ENCODE results near the gene ACAN.

The ACAN gene

GRCh38 chr15:88813960-88814359 lies 10.7 kb downstream of the ACAN start:
- no peaks in the 10 kb centered on the region for H3K9me3 Mint-ChIP-seq
- peaks cover 6% of the 10 kb centered on the region for H3K27me3 Mint-ChIP-seq (ENCODE audit: low read depth)
- H3K36me3 Mint-ChIP-seq (ENCODE audit: low read depth): no peaks in the 10 kb centered on the region
- H3K27ac Mint-ChIP-seq: no peak overlapping the region
- no peak overlapping the region for H3K4me3 Mint-ChIP-seq
- no peaks in the 10 kb centered on the region for H3K4me1 Mint-ChIP-seq (ENCODE audit: low read depth)

DNA sequence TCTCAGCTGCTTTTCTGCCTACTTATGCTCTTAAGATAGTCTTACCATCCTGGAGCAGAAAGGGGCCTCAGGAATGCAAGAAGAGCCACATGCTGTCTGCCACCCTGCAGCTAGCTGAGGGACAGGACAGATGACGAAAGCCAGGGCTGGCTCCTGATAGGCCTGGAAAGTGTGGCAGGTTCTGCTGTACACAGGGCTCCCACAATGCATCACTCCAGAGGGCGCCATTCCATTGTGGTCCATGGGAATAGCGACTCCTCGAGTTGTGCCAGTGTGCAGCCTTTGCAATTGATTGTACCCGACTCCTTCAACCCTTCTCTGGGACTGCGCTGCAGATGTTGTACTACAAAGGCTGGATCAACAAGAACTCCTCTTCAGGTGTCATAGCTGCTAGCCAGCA lies 11.2 kb downstream of the ACAN start:
- Mint-ChIP-seq H3K4me3 (no peak overlapping the region), H3K27ac (no peak overlapping the region), H3K27me3 (ENCODE audit: low read depth) (peaks cover 6% of the 10 kb centered on the region), H3K9me3 (no peaks in the 10 kb centered on the region), H3K4me1 (ENCODE audit: low read depth) (no peaks in the 10 kb centered on the region), H3K36me3 (ENCODE audit: low read depth) (no peaks in the 10 kb centered on the region)

DNA sequence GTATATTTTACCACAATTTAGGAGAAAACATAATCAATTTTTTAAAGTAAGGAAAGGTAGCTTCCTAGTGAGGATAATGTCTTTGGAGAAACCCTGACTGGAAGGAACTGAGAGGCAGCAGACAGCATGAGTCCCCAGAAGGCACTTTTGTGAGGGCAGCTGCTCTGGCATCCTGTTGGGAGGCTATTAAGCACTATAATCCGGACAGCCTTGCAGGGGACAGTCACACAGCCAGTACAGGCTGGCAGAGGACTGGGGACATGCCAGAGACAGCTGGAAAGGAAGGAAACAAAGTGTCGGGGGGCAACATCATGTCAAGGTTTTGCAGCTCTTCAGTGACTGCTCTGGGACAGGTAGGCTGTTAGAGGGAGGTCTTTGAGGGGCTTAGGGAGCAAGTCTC lies 15.7 kb downstream of the ACAN start:
- H3K4me3 Mint-ChIP-seq: no peak overlapping the region
- H3K27me3 Mint-ChIP-seq (ENCODE audit: low read depth): peaks cover 4% of the 10 kb centered on the region
- H3K27ac Mint-ChIP-seq: no peak overlapping the region
- no peaks in the 10 kb centered on the region for H3K9me3 Mint-ChIP-seq
- H3K36me3 Mint-ChIP-seq (ENCODE audit: low read depth): no peaks in the 10 kb centered on the region
- H3K4me1 Mint-ChIP-seq (ENCODE audit: low read depth): no peaks in the 10 kb centered on the region

- Mint-ChIP-seq H3K27ac (no peak overlapping the region), H3K27me3 (ENCODE audit: low read depth) (peaks cover 7% of the 10 kb centered on the region), H3K36me3 (ENCODE audit: low read depth) (no peaks in the 10 kb centered on the region), H3K4me3 (no peak overlapping the region), H3K9me3 (no peaks in the 10 kb centered on the region), H3K4me1 (ENCODE audit: low read depth) (no peaks in the 10 kb centered on the region)
These were observed 18.8 kb downstream of the ACAN start for GRCh38 chr15:88821993-88822392.

GRCh38 chr15:88828791-88829190 lies 25.6 kb downstream of the ACAN start:
- Mint-ChIP-seq H3K9me3 (no peaks in the 10 kb centered on the region), H3K4me3 (no peak overlapping the region), H3K27ac (no peak overlapping the region), H3K27me3 (ENCODE audit: low read depth) (peaks cover 3% of the 10 kb centered on the region), H3K4me1 (ENCODE audit: low read depth) (no peaks in the 10 kb centered on the region), H3K36me3 (ENCODE audit: low read depth) (no peaks in the 10 kb centered on the region)

DNA sequence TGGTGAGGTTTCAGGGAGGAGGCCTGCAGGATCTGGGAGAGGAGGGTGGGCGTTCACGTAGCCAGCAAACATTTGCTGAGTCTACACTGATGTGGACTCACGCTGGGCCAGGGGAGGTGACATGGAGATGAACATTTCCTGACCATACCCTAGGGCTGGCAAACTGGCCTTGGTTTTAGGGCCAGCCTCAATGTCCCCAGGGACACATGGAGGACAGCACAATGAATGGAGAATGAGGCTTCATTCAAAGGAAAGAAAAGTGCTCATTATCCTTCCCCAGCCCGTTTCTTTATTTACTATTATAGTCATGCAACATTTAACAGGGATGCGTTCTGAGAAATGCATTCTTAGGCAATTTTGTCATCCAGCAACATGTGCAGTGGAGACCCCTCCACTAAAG lies 26.8 kb downstream of the ACAN start:
- Mint-ChIP-seq H3K27ac (no peak overlapping the region), H3K27me3 (ENCODE audit: low read depth) (peaks cover 3% of the 10 kb centered on the region), H3K36me3 (ENCODE audit: low read depth) (no peaks in the 10 kb centered on the region), H3K4me1 (ENCODE audit: low read depth) (peaks cover 2% of the 10 kb centered on the region), H3K9me3 (no peaks in the 10 kb centered on the region), H3K4me3 (no peak overlapping the region)

- Mint-ChIP-seq H3K9me3 (no peaks in the 10 kb centered on the region), H3K36me3 (ENCODE audit: low read depth) (no peaks in the 10 kb centered on the region), H3K27ac (no peak overlapping the region), H3K27me3 (ENCODE audit: low read depth) (no peaks in the 10 kb centered on the region), H3K4me3 (no peak overlapping the region), H3K4me1 (ENCODE audit: low read depth) (peaks cover 2% of the 10 kb centered on the region)
These were observed 29.8 kb downstream of the ACAN start for GRCh38 chr15:88832820-88833730.

DNA sequence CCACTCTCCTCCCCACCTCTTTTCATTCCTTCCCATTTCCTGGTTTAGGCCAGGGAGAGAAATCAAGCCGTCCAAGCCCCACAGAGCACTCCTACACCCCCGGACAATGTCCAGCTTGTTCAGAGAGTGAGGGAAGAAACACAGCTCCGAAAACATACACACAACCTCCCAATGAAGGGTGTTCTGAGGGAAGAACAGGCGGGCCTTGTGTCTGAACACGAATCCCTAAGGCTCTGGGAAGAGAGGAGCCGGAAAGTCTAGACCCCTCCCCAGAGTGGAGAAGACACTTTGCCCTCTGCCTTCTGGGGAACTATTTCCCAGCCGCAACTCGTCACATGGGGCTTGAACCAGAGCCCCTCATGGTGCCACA lies 30.5 kb downstream of the ACAN start:
- H3K4me3 Mint-ChIP-seq: no peak overlapping the region
- no peak overlapping the region for H3K27ac Mint-ChIP-seq
- peaks cover 2% of the 10 kb centered on the region for H3K4me1 Mint-ChIP-seq (ENCODE audit: low read depth)
- H3K36me3 Mint-ChIP-seq (ENCODE audit: low read depth): no peaks in the 10 kb centered on the region
- no peaks in the 10 kb centered on the region for H3K9me3 Mint-ChIP-seq
- H3K27me3 Mint-ChIP-seq (ENCODE audit: low read depth): no peaks in the 10 kb centered on the region

GRCh38 chr15:88834211-88834812 lies 31.1 kb downstream of the ACAN start:
- Mint-ChIP-seq H3K9me3 (no peaks in the 10 kb centered on the region), H3K4me1 (ENCODE audit: low read depth) (peaks cover 2% of the 10 kb centered on the region), H3K4me3 (no peak overlapping the region), H3K27me3 (ENCODE audit: low read depth) (no peaks in the 10 kb centered on the region), H3K27ac (no peak overlapping the region), H3K36me3 (ENCODE audit: low read depth) (no peaks in the 10 kb centered on the region)

DNA sequence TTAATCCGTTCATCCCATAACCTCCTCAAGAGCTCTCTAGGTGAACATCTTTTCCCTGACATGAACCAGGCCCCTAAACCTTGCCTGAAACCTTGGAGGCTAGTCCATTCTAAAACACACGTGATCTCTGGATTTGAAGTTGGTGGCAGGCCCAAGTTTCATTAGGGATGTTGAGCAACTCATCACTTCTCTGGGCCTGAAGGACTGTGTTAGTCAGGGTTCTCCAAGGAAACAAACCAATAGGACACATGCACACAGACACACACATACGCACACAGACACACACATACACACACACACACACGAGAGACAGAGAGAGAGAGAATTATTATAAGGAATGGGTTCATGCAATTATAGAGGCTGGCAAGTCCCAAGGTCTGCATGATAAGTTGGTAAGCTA lies 31.9 kb downstream of the ACAN start:
- H3K4me1 Mint-ChIP-seq (ENCODE audit: low read depth): peaks cover 2% of the 10 kb centered on the region
- H3K36me3 Mint-ChIP-seq (ENCODE audit: low read depth): no peaks in the 10 kb centered on the region
- H3K27me3 Mint-ChIP-seq (ENCODE audit: low read depth): no peaks in the 10 kb centered on the region
- H3K9me3 Mint-ChIP-seq: no peaks in the 10 kb centered on the region
- H3K27ac Mint-ChIP-seq: no peak overlapping the region
- no peak overlapping the region for H3K4me3 Mint-ChIP-seq

GRCh38 chr15:88835646-88836045 lies 32.4 kb downstream of the ACAN start:
- Mint-ChIP-seq H3K36me3 (ENCODE audit: low read depth) (no peaks in the 10 kb centered on the region), H3K27me3 (ENCODE audit: low read depth) (no peaks in the 10 kb centered on the region), H3K4me1 (ENCODE audit: low read depth) (peaks cover 2% of the 10 kb centered on the region), H3K9me3 (no peaks in the 10 kb centered on the region), H3K27ac (no peak overlapping the region), H3K4me3 (no peak overlapping the region)

DNA sequence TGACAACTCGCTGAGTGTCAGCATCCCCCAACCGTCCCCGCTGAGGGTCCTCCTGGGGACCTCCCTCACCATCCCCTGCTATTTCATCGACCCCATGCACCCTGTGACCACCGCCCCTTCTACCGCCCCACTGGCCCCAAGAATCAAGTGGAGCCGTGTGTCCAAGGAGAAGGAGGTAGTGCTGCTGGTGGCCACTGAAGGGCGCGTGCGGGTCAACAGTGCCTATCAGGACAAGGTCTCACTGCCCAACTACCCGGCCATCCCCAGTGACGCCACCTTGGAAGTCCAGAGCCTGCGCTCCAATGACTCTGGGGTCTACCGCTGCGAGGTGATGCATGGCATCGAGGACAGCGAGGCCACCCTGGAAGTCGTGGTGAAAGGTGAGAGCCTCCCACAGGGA lies 35.4 kb downstream of the ACAN start:
- Mint-ChIP-seq H3K27ac (no peak overlapping the region), H3K36me3 (ENCODE audit: low read depth) (no peaks in the 10 kb centered on the region), H3K4me1 (ENCODE audit: low read depth) (peaks cover 2% of the 10 kb centered on the region), H3K9me3 (no peaks in the 10 kb centered on the region), H3K4me3 (no peak overlapping the region), H3K27me3 (ENCODE audit: low read depth) (no peaks in the 10 kb centered on the region)

DNA sequence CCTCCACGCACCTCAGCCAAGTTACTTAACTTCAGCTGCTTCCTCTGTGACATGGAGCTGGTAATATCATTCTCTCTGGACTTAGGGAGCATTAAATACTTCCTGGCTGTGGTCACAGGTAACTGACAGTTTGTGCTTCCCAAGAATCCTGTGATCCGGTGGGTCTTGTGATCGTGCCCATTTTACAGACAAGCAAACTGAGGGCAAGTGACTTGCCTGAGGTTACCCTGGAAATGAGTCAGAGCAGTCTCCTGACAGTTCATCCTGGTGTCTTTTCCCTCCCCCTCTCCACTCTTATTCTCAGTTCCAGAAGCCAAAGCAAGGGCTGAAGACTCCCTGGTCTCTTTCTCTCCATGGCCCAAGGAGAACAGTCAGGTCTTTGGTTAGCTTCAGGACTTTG lies 35.9 kb downstream of the ACAN start:
- H3K27ac Mint-ChIP-seq: no peak overlapping the region
- H3K9me3 Mint-ChIP-seq: no peaks in the 10 kb centered on the region
- no peak overlapping the region for H3K4me3 Mint-ChIP-seq
- H3K4me1 Mint-ChIP-seq (ENCODE audit: low read depth): peaks cover 2% of the 10 kb centered on the region
- no peaks in the 10 kb centered on the region for H3K36me3 Mint-ChIP-seq (ENCODE audit: low read depth)
- no peaks in the 10 kb centered on the region for H3K27me3 Mint-ChIP-seq (ENCODE audit: low read depth)

DNA sequence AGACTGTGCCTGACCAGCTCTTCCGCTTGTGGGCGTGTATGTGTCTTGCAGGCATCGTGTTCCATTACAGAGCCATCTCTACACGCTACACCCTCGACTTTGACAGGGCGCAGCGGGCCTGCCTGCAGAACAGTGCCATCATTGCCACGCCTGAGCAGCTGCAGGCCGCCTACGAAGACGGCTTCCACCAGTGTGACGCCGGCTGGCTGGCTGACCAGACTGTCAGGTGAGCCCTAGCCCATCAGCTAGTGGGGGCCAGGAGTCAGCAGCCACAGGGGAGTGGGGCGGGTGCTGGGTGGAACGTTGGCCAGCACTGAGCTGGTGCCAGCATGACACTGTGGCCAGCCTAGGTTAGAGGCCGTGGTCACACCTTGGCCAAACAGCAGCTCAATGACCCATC lies 36.7 kb downstream of the ACAN start:
- no peaks in the 10 kb centered on the region for H3K36me3 Mint-ChIP-seq (ENCODE audit: low read depth)
- H3K27ac Mint-ChIP-seq: no peak overlapping the region
- H3K27me3 Mint-ChIP-seq (ENCODE audit: low read depth): no peaks in the 10 kb centered on the region
- no peak overlapping the region for H3K4me3 Mint-ChIP-seq
- peaks cover 6% of the 10 kb centered on the region for H3K4me1 Mint-ChIP-seq (ENCODE audit: low read depth)
- H3K9me3 Mint-ChIP-seq: no peaks in the 10 kb centered on the region

GRCh38 chr15:88841236-88841635 lies 38.0 kb downstream of the ACAN start:
- no peaks in the 10 kb centered on the region for H3K36me3 Mint-ChIP-seq (ENCODE audit: low read depth)
- H3K4me1 Mint-ChIP-seq (ENCODE audit: low read depth): peaks cover 8% of the 10 kb centered on the region
- no peak overlapping the region for H3K27ac Mint-ChIP-seq
- H3K9me3 Mint-ChIP-seq: no peaks in the 10 kb centered on the region
- no peak overlapping the region for H3K4me3 Mint-ChIP-seq
- H3K27me3 Mint-ChIP-seq (ENCODE audit: low read depth): no peaks in the 10 kb centered on the region
